ENCODE results near the gene SCD.
"Not testable (repeated sequence)": the region's sequence is repeated elsewhere in the genome, so short reads cannot be mapped to it uniquely, and the experiment has no call there.

The SCD gene

GRCh38 chr10:100362570-100363496 lies 15.8 kb downstream of the SCD start:
- DNase-seq, result no peak

GRCh38 chr10:100364175-100364574 lies 17.1 kb downstream of the SCD start:
- DNase-seq, result no peak

- no peak for DNase-seq
These were observed 17.8 kb downstream of the SCD start for GRCh38 chr10:100364735-100365391.

- DNase-seq, result no peak
These were observed 21.7 kb downstream of the SCD start for GRCh38 chr10:100368721-100369120.

- DNase-seq, result peak; percentile 75 to 90
These were observed 23.9 kb downstream of the SCD start for GRCh38 chr10:100370714-100371481.

- DNase-seq, result no peak
These were observed 24.5 kb downstream of the SCD start for GRCh38 chr10:100371482-100372027.

- no peak for DNase-seq
These were observed 25.6 kb downstream of the SCD start for GRCh38 chr10:100372415-100373297.

- DNase-seq, result peak; percentile 86 to 89
These were observed 26.5 kb downstream of the SCD start for GRCh38 chr10:100373298-100374199.

GRCh38 chr10:100374200-100374655 lies 27.2 kb downstream of the SCD start:
- DNase-seq, result no peak

- DNase-seq, result not testable (repeated sequence)
These were observed 27.8 kb downstream of the SCD start for GRCh38 chr10:100374677-100375353.

GRCh38 chr10:100376656-100377055 lies 29.6 kb downstream of the SCD start:
- DNase-seq, result not testable (repeated sequence)

- DNase-seq, result no peak
These were observed 30.8 kb downstream of the SCD start for GRCh38 chr10:100377830-100378229.

GRCh38 chr10:100380400-100380799 lies 33.4 kb downstream of the SCD start:
- no peak for DNase-seq

GRCh38 chr10:100382553-100382952 lies 35.5 kb downstream of the SCD start:
- DNase-seq, result no peak

GRCh38 chr10:100383251-100383650 lies 36.2 kb downstream of the SCD start:
- DNase-seq, result no peak

GRCh38 chr10:100391163-100392002 lies 44.4 kb downstream of the SCD start:
- DNase-seq, result no peak

GRCh38 chr10:100392686-100393003 lies 45.6 kb downstream of the SCD start:
- DNase-seq, result no peak

- no peak for DNase-seq
These were observed 48.6 kb downstream of the SCD start for GRCh38 chr10:100395626-100396025.

- no peak for DNase-seq
These were observed 49.6 kb downstream of the SCD start for GRCh38 chr10:100396605-100397004.

Data from AML-193 (cell line).